Measurements from ENCODE around the gene NCKAP5. TPM values are rescaled to one million over a fixed set of nuclear protein-coding genes. Genes with fewer than 3 reads are reported as not detected.

The NCKAP5 gene
- polyA plus RNA-seq, 2 donors = 2.2 to 3.0 TPM

DNA sequence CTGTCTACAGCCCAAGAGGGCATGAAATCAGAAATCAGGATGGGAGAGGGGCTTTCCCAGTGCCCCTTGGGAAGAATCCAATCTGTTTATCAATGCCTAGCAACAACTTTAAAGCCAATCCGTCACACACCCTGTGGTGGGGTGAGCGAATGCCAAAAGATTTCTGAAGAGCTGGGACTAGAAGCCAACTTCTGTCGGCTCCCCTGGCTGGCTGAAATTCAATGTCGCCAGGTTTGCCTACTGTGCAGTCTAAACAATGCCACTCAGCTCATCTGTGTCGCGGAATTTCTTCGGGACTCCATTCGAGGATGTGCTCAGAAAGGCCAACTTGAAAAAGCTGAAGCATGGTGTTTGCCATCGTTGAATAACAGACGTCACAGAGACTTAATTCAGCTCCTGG lies 31.5 kb upstream of the NCKAP5 start:
- Histone ChIP-seq H3K27me3 (ENCODE audit: control insufficient read depth in 1 of 2, insufficient read depth in 2 of 2, low read length in 2 of 2) (no peaks in the 10 kb centered on the region), H3K4me3 (ENCODE audit: low read depth in 1 of 2, low read length in 2 of 2) (no peak overlapping the region), H3K27ac (ENCODE audit: low read depth in 2 of 2, low read length in 1 of 2) (no peak overlapping the region), H3K36me3 (ENCODE audit: control insufficient read depth in 2 of 2, insufficient read depth in 2 of 2, low read length in 1 of 2) (no peaks in the 10 kb centered on the region), H3K9me3 (ENCODE audit: control insufficient read depth in 2 of 2, insufficient read depth in 1 of 2, low read depth in 1 of 2, low read length in 1 of 2) (no peaks in the 10 kb centered on the region), H3K4me1 (ENCODE audit: control insufficient read depth in 2 of 2, insufficient read depth in 2 of 2, low read length in 1 of 2) (peaks cover 0 to 9% of the 10 kb centered on the region in 2 donors)
- 79% methylated on average over 10 of the region's 10 CpGs for WGBS, 2 donors

DNA sequence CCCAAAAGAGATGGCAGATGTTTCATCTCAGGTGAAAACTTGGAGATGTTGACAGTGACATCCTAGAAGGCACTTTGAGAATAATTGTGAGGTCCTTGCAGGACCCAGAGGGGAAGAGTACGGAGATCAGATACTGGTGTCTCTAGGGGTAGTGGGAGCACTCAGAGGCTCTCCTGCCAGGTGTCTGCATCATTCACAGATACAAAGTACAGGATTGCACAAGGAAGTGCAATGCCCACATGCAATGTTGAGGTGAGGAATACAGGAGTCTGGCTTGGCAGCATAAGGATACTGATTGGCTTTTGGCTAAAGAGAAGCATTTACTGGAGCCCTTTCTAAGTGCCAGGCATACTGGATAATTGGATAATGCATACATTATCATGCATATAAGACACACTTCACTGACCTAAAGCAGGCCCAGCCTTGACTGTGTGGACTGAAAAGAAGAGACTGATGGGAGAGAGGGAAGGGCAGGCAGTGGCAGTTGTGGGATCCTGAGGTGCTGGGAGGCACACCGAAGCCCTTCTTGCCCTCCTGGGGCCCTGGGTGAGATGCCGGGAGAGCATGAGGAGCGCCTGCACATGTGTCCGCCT lies 31.0 kb upstream of the NCKAP5 start:
- no peaks in the 10 kb centered on the region for H3K36me3 ChIP-seq (ENCODE audit: control insufficient read depth in 2 of 2, insufficient read depth in 2 of 2, low read length in 1 of 2)
- no peak overlapping the region for H3K27ac ChIP-seq (ENCODE audit: low read depth in 2 of 2, low read length in 1 of 2)
- no peaks in the 10 kb centered on the region for H3K9me3 ChIP-seq (ENCODE audit: control insufficient read depth in 2 of 2, insufficient read depth in 1 of 2, low read depth in 1 of 2, low read length in 1 of 2)
- H3K27me3 ChIP-seq (ENCODE audit: control insufficient read depth in 1 of 2, insufficient read depth in 2 of 2, low read length in 2 of 2) = no peaks in the 10 kb centered on the region
- no peak overlapping the region for H3K4me3 ChIP-seq (ENCODE audit: low read depth in 1 of 2, low read length in 2 of 2)
- peaks cover 0 to 9% of the 10 kb centered on the region in 2 donors for H3K4me1 ChIP-seq (ENCODE audit: control insufficient read depth in 2 of 2, insufficient read depth in 2 of 2, low read length in 1 of 2)
- 92% methylated on average over 5 of the region's 5 CpGs for WGBS, 2 donors

DNA sequence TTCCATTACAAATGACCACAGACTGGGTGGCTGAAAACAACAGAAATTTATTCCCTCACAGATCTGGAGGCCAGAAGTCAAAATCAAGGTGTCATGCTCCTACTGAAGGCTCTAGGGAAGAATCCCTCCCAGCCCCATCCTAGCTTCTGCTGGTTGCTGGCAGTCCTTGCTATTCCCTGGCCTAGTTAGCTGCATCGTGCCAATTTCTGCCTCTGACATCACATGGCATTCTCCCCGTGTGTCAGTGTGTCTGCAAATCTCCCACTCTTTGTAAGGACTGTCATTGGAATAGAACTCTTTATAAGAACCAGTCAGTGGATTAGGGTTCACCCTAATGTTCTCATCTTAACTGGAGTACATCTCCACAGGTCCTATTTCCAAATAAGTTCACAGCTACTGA lies 30.5 kb upstream of the NCKAP5 start:
- H3K9me3 ChIP-seq (ENCODE audit: control insufficient read depth in 2 of 2, insufficient read depth in 1 of 2, low read depth in 1 of 2, low read length in 1 of 2) = no peaks in the 10 kb centered on the region
- 57 to 65% methylated on average over 2 of the region's 2 CpGs for WGBS, 2 donors
- peaks cover 0 to 9% of the 10 kb centered on the region in 2 donors for H3K4me1 ChIP-seq (ENCODE audit: control insufficient read depth in 2 of 2, insufficient read depth in 2 of 2, low read length in 1 of 2)
- no peak overlapping the region for H3K27ac ChIP-seq (ENCODE audit: low read depth in 2 of 2, low read length in 1 of 2)
- no peaks in the 10 kb centered on the region for H3K36me3 ChIP-seq (ENCODE audit: control insufficient read depth in 2 of 2, insufficient read depth in 2 of 2, low read length in 1 of 2)
- H3K4me3 ChIP-seq (ENCODE audit: low read depth in 1 of 2, low read length in 2 of 2) = no peak overlapping the region
- no peaks in the 10 kb centered on the region for H3K27me3 ChIP-seq (ENCODE audit: control insufficient read depth in 1 of 2, insufficient read depth in 2 of 2, low read length in 2 of 2)

DNA sequence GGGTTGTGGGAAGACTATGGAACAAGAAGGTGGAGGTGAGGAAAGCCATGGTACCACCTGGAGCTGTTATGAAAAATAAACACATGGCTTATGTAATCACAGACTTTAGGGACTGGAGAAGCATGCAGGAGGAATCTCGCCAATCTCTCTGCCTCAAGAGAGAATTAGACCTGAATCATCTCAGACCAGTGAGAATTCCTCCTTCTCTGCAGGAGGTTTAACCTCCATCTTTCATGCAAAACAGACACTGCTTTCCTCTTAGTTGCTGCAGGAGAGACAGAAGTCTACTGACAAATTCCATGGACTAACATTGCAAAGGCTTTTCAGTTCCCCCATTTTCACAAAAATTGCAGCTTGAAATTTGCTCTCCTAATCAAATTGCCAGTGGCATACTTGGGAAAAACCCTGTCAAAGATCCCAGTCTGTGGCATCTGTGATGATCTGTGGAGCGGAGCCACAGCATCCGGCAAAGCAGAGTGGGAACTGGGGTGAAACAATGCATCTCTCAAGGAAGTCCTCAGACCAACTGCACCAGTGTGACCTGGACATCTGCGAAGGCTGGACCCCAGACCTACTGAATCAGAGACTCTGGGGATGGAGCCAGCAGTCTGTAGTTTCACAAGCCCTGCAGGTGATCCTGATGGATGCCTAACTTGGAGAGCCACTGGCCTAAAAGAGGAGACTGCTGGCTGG lies 28.6 kb upstream of the NCKAP5 start:
- no peak overlapping the region for H3K27ac ChIP-seq (ENCODE audit: low read depth in 2 of 2, low read length in 1 of 2)
- H3K27me3 ChIP-seq (ENCODE audit: control insufficient read depth in 1 of 2, insufficient read depth in 2 of 2, low read length in 2 of 2) = no peaks in the 10 kb centered on the region
- no peaks in the 10 kb centered on the region for H3K9me3 ChIP-seq (ENCODE audit: control insufficient read depth in 2 of 2, insufficient read depth in 1 of 2, low read depth in 1 of 2, low read length in 1 of 2)
- no peaks in the 10 kb centered on the region for H3K36me3 ChIP-seq (ENCODE audit: control insufficient read depth in 2 of 2, insufficient read depth in 2 of 2, low read length in 1 of 2)
- WGBS, 2 donors = 69 to 73% methylated on average over 4 of the region's 4 CpGs
- H3K4me1 ChIP-seq (ENCODE audit: control insufficient read depth in 2 of 2, insufficient read depth in 2 of 2, low read length in 1 of 2) = no peaks in the 10 kb centered on the region
- H3K4me3 ChIP-seq (ENCODE audit: low read depth in 1 of 2, low read length in 2 of 2) = no peak overlapping the region

DNA sequence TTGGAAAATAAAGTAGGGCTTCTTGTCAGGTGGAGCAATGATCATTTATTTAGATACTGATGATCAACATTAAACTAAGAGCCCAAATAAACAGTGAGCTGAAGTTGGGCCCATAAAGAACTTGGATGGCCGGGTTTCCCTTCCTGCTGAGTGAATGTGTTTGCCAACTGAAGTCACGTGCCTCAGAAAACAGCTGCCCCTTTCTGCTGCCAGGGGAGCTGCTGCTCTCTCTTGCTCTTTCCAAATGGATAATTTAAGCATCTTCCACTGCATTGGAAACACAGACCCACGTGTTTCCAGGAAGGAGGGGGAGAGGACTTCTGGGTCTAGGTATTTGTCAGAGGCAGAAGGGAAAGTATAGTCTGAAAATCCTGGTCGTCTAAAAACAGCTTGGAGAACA lies 22.9 kb upstream of the NCKAP5 start:
- Histone ChIP-seq H3K36me3 (ENCODE audit: control insufficient read depth in 2 of 2, insufficient read depth in 2 of 2, low read length in 1 of 2) (no peaks in the 10 kb centered on the region), H3K9me3 (ENCODE audit: control insufficient read depth in 2 of 2, insufficient read depth in 1 of 2, low read depth in 1 of 2, low read length in 1 of 2) (no peaks in the 10 kb centered on the region), H3K27me3 (ENCODE audit: control insufficient read depth in 1 of 2, insufficient read depth in 2 of 2, low read length in 2 of 2) (no peaks in the 10 kb centered on the region), H3K27ac (ENCODE audit: low read depth in 2 of 2, low read length in 1 of 2) (no peak overlapping the region), H3K4me3 (ENCODE audit: low read depth in 1 of 2, low read length in 2 of 2) (no peak overlapping the region), H3K4me1 (ENCODE audit: control insufficient read depth in 2 of 2, insufficient read depth in 2 of 2, low read length in 1 of 2) (peaks cover 0 to 11% of the 10 kb centered on the region in 2 donors)
- 12 to 17% methylated on average over 4 of the region's 4 CpGs for whole genome bisulfite sequencing, 2 donors

DNA sequence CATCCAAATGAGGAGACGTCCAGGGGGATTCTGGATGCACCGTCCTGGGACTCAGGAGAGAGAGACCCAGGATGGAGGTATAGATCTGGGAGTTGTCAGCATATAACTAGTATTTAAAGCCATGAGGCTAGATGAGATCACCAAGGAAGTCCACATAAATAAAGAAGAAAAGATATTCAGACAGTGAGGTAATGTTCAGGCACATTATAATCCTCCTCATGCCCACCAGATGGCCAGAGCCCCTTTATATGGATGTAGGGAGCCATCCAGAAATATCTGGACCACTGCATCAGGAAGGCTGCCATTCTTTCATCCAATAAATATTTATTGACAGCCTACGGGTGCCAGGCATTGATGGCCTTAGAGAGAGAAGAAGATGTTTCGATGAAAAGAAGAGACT lies 21.2 kb upstream of the NCKAP5 start:
- H3K4me3 ChIP-seq (ENCODE audit: low read depth in 1 of 2, low read length in 2 of 2) = no peak overlapping the region
- 79 to 82% methylated on average over 4 of the region's 4 CpGs for WGBS, 2 donors
- no peaks in the 10 kb centered on the region for H3K9me3 ChIP-seq (ENCODE audit: control insufficient read depth in 2 of 2, insufficient read depth in 1 of 2, low read depth in 1 of 2, low read length in 1 of 2)
- H3K27ac ChIP-seq (ENCODE audit: low read depth in 2 of 2, low read length in 1 of 2) = no peak overlapping the region
- no peaks in the 10 kb centered on the region for H3K27me3 ChIP-seq (ENCODE audit: control insufficient read depth in 1 of 2, insufficient read depth in 2 of 2, low read length in 2 of 2)
- no peaks in the 10 kb centered on the region for H3K36me3 ChIP-seq (ENCODE audit: control insufficient read depth in 2 of 2, insufficient read depth in 2 of 2, low read length in 1 of 2)
- peaks cover 0 to 12% of the 10 kb centered on the region in 2 donors for H3K4me1 ChIP-seq (ENCODE audit: control insufficient read depth in 2 of 2, insufficient read depth in 2 of 2, low read length in 1 of 2)

DNA sequence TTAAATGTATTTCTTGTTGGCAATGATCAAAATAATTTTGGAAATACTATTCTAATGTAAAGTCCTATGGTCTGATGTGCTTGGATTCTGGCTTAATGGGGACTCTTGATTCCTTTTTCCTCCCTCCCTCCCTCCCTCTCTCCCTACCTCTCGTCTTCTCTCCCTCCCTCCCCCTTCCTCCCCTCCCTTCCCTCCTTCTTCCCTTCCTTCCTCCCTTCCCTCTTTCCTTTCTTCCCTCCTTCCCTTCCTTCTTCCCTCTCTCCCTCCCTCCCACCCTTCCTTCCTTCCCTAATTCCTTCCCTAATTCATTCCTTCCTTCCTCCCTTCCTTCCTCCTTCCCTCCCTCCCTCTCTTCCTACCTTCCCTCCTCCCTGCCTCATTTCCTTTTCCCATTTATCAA lies 19.9 kb upstream of the NCKAP5 start:
- 50 to 54% methylated on average over 1 of the region's 1 CpG for WGBS, 2 donors
- H3K27me3 ChIP-seq (ENCODE audit: control insufficient read depth in 1 of 2, insufficient read depth in 2 of 2, low read length in 2 of 2) = no peaks in the 10 kb centered on the region
- no peak overlapping the region for H3K4me3 ChIP-seq (ENCODE audit: low read depth in 1 of 2, low read length in 2 of 2)
- H3K9me3 ChIP-seq (ENCODE audit: control insufficient read depth in 2 of 2, insufficient read depth in 1 of 2, low read depth in 1 of 2, low read length in 1 of 2) = no peaks in the 10 kb centered on the region
- no peaks in the 10 kb centered on the region for H3K36me3 ChIP-seq (ENCODE audit: control insufficient read depth in 2 of 2, insufficient read depth in 2 of 2, low read length in 1 of 2)
- peaks cover 0 to 12% of the 10 kb centered on the region in 2 donors for H3K4me1 ChIP-seq (ENCODE audit: control insufficient read depth in 2 of 2, insufficient read depth in 2 of 2, low read length in 1 of 2)
- H3K27ac ChIP-seq (ENCODE audit: low read depth in 2 of 2, low read length in 1 of 2) = no peak overlapping the region

DNA sequence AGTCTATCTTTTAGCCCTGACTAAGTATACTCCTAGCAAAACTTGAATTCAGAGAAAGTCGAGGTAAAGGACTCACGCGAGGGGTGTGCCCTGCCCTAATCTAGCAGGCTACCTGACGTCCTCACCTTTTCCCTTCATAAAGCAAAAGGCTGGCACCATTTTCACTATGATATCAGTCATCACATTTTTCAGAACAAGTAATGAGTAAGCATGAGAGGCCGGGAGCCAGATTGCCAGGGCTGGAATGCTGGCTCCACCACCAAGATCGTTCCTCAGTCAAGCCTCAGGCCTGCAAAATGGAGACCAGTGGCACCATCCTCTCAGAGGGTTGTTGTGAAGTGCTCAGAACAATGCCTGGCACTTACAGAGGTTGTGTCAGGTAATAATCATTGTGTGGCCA lies 18.7 kb upstream of the NCKAP5 start:
- Histone ChIP-seq H3K4me1 (ENCODE audit: control insufficient read depth in 2 of 2, insufficient read depth in 2 of 2, low read length in 1 of 2) (peaks cover 0 to 12% of the 10 kb centered on the region in 2 donors), H3K36me3 (ENCODE audit: control insufficient read depth in 2 of 2, insufficient read depth in 2 of 2, low read length in 1 of 2) (no peaks in the 10 kb centered on the region), H3K9me3 (ENCODE audit: control insufficient read depth in 2 of 2, insufficient read depth in 1 of 2, low read depth in 1 of 2, low read length in 1 of 2) (no peaks in the 10 kb centered on the region), H3K27ac (ENCODE audit: low read depth in 2 of 2, low read length in 1 of 2) (peak overlapping the region; percentile 40 to 61), H3K27me3 (ENCODE audit: control insufficient read depth in 1 of 2, insufficient read depth in 2 of 2, low read length in 2 of 2) (no peaks in the 10 kb centered on the region), H3K4me3 (ENCODE audit: low read depth in 1 of 2, low read length in 2 of 2) (no peak overlapping the region)
- WGBS, 2 donors = 46 to 65% methylated on average over 6 of the region's 6 CpGs

DNA sequence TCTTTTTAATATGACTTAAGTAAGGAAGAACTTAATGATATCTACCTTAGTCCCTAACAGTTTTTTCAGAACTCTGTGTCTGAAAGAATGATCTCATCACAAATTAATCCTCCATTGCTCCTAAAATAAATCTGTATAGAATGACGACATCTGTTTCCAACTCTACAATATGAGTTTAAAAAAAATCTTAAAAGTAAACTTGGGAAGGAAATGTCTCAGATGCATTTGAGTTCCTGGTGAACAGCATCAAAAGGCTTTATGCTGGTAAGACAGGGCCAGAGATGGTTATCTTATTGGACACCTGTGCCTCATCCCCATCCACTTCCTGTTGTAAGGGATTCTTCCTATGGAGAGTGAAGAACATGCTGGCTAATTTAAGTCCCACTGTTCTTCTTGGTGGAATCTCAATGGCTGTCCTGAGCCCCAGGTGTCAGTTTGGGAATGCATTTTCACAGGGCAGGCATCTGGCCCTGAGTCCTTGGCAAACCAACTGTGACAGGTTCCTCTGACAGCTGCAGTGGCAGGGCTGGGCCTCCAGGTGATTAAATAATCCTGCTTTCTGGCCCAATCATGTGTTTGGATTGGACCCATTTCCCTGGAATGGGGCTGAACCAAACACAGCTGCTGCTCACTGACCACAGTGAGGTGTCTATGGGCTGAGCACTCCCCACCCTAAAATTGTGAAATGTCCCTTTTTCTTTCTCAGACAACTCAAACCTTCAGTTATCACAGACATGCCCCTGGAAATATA lies 12.9 kb upstream of the NCKAP5 start:
- Histone ChIP-seq H3K36me3 (ENCODE audit: control insufficient read depth in 2 of 2, insufficient read depth in 2 of 2, low read length in 1 of 2) (no peaks in the 10 kb centered on the region), H3K4me1 (ENCODE audit: control insufficient read depth in 2 of 2, insufficient read depth in 2 of 2, low read length in 1 of 2) (peaks cover 2 to 7% of the 10 kb centered on the region in 2 donors), H3K9me3 (ENCODE audit: control insufficient read depth in 2 of 2, insufficient read depth in 1 of 2, low read depth in 1 of 2, low read length in 1 of 2) (no peaks in the 10 kb centered on the region), H3K4me3 (ENCODE audit: low read depth in 1 of 2, low read length in 2 of 2) (no peak overlapping the region), H3K27me3 (ENCODE audit: control insufficient read depth in 1 of 2, insufficient read depth in 2 of 2, low read length in 2 of 2) (no peaks in the 10 kb centered on the region), H3K27ac (ENCODE audit: low read depth in 2 of 2, low read length in 1 of 2) (no peak overlapping the region)
- WGBS, 2 donors = 14 to 33% methylated on average over 1 of the region's 1 CpG

Data from esophagus (tissue), 2 donors.